Measurements from ENCODE around the gene TMEM170A.

TMEM170A gene

DNA sequence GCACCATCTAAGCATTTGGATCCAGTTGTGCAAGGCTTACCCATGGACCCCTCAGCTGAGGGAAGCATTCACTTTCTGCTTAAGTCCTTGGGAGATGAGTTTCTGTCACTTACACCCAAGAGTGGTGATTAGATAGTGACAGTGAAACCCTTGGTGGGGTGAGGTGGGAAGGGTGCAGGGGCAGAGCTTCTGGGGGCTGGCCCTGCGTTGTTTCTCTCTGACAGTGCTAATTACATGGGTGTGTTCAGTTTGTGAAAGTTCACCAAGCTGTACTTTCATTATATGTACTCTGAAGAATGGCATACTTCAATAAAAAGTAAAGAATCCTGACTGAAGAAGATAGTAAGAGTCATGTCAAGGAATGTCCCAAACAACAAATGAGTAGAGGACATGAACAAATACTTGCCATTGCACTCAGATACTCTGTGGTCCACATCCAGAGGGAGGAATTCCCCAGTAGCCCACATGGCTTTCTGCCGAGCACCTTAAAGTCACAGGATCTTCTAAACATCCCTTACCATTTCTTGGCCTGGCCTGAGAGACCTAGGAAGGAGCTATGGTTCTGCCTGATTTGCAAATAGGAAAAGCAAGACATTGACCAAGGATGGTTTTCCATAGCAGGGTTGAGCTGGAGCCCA, 22.3 kb upstream of the TMEM170A start:
- in situ Hi-C loops (cut with HindIII; ENCODE audit: low sequenced_read_pairs): no loop called here
- no peak for DNase-seq (ENCODE audit: low read depth, low spot score)
- H3K4me3 ChIP-seq (ENCODE audit: low read depth, low read length): no peak overlapping the region
- TF ChIP-seq, protein P1, sequence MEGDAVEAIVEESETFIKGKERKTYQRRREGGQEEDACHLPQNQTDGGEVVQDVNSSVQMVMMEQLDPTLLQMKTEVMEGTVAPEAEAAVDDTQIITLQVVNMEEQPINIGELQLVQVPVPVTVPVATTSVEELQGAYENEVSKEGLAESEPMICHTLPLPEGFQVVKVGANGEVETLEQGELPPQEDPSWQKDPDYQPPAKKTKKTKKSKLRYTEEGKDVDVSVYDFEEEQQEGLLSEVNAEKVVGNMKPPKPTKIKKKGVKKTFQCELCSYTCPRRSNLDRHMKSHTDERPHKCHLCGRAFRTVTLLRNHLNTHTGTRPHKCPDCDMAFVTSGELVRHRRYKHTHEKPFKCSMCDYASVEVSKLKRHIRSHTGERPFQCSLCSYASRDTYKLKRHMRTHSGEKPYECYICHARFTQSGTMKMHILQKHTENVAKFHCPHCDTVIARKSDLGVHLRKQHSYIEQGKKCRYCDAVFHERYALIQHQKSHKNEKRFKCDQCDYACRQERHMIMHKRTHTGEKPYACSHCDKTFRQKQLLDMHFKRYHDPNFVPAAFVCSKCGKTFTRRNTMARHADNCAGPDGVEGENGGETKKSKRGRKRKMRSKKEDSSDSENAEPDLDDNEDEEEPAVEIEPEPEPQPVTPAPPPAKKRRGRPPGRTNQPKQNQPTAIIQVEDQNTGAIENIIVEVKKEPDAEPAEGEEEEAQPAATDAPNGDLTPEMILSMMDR (IDR thresholded peaks at IDR 0.05; ENCODE audit: low read depth, low read length): no peak

DNA sequence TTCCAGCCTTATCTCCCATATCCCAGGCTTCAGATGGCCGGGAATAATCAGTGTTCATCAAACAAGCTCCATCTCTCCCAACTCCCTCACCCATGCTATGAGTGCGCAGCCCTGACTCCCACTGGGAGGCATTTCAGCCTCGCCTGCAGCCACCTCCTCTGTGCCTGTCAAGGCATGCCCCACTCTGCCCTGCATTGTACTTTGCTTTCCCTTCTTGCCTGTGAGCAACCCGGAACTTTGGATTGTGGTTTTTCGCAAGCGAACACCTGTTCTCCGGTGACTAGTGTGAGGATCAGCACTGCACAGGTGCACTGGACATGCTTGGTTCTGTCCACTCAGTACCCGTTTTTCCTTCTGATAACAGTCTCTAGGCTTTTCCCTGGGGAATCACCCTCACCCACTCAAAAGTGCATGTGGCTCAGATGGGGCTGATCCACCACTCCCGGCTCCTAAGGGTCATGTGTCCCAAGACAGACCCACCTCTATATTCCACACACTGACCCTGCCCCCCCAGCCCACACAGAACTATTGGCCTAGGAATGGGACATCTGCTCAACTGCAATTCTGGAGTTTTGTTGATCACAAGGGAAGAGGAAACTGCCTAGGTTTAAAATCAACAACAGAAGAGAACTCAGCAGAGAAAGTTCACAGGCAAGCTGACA, 21.7 kb upstream of the TMEM170A start:
- in situ Hi-C loops (cut with HindIII; ENCODE audit: low sequenced_read_pairs): no loop called here
- TF ChIP-seq, protein P1 (IDR thresholded peaks at IDR 0.05; ENCODE audit: low read depth, low read length): no peak
- no peak overlapping the region for H3K4me3 ChIP-seq (ENCODE audit: low read depth, low read length)
- DNase-seq (ENCODE audit: low read depth, low spot score): no peak

DNA sequence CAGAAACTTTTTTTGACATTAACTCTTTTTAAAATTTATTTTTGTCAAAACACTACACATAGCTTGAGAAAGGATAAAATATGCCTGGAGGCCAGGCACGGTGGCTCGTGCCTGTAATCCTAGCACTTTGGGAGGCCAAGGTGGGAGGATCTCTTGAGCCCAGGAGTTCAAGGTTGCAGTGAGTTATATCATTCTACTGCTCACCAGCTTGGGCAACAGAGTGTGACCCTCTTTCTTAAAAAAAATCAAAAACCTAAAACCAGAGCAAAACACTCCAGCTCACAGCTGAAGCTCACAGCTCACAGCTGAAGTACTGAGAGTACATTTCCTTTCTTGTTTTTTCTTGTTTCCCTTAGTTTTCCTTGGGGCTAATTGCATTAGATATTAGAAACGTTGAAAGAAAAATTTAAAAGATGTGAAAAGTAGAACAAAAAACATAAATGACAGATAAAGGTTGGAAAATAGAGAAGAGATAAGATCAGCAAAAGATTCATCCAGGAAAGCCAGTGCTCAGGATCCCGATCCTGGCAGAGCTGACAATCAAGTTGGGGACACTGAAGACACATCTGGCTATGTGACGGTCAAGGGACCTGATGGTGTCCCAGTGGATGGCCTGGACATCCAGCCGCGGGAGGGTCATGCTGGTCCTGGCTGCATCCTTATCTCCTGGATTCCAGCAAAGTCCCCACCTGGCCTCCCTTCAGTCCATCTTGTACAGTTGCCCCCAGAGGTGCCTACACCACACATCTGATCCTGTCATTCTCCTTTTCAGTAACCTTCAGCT, 20.9 kb upstream of the TMEM170A start:
- TF ChIP-seq, protein P1 (IDR thresholded peaks at IDR 0.05; ENCODE audit: low read depth, low read length): no peak
- H3K4me3 ChIP-seq (ENCODE audit: low read depth, low read length): no peak overlapping the region
- no peak for DNase-seq (ENCODE audit: low read depth, low spot score)
- in situ Hi-C loops (cut with HindIII; ENCODE audit: low sequenced_read_pairs): no loop called here

- H3K4me3 ChIP-seq (ENCODE audit: low read depth, low read length): no peak overlapping the region
- TF ChIP-seq, protein P1 (IDR thresholded peaks at IDR 0.05; ENCODE audit: low read depth, low read length): no peak
- peak; percentile 55 for DNase-seq (ENCODE audit: low read depth, low spot score)
- in situ Hi-C loops (cut with HindIII; ENCODE audit: low sequenced_read_pairs): no loop called here
These were observed 18.7 kb upstream of the TMEM170A start for GRCh38 chr16:75483222-75483621.

- TF ChIP-seq, protein P1 (IDR thresholded peaks at IDR 0.05; ENCODE audit: low read depth, low read length): no peak
- H3K4me3 ChIP-seq (ENCODE audit: low read depth, low read length): no peak overlapping the region
- in situ Hi-C loops (cut with HindIII; ENCODE audit: low sequenced_read_pairs): no loop called here
- DNase-seq (ENCODE audit: low read depth, low spot score): no peak
These were observed 18.1 kb upstream of the TMEM170A start for GRCh38 chr16:75482434-75483205.

- no peak overlapping the region for H3K4me3 ChIP-seq (ENCODE audit: low read depth, low read length)
- TF ChIP-seq, protein P1 (IDR thresholded peaks at IDR 0.05; ENCODE audit: low read depth, low read length): no peak
- in situ Hi-C loops (cut with HindIII; ENCODE audit: low sequenced_read_pairs): no loop called here
- no peak for DNase-seq (ENCODE audit: low read depth, low spot score)
These were observed 17.0 kb upstream of the TMEM170A start for GRCh38 chr16:75481475-75481874.
